Lower leg skin (tissue), 3 donors: Measurements from ENCODE around the gene NLK.

Experiments
- CTCF ChIP-seq, 3 donors: fragments of 450-650 bp; IDR thresholded peaks; one replicate each; pipeline ENCODE4 v1.5.1; 2016; ENCODE audit warnings: antibody characterized with exemption in 3 of 3, mild to moderate bottlenecking in 3 of 3, moderate library complexity in 2 of 3
- POLR2A ChIP-seq, 2 donors: fragments of 450-650 bp; IDR thresholded peaks; one replicate each; pipeline ENCODE4 v1.6.1; 2016 to 2017; ENCODE audit warnings: antibody characterized with exemption in 2 of 2, mild to moderate bottlenecking in 1 of 2, moderate library complexity in 1 of 2

GRCh38 chr17:28112606-28113005 is 70.1 kb downstream of the NLK start:
- TF ChIP-seq CTCF (IDR thresholded peaks at IDR 0.05) (no peak), POLR2A (IDR thresholded peaks at IDR 0.05) (no peak)
